GM19238 (cell line): ENCODE measurements around the gene HDAC7.
A peak's percentile ranks its signal among the peaks of the same experiment; 100 is the strongest.

Experiments
- DNase-seq: peaks from one replicate; pipeline ENCODE4 v3.0.0; 2011; ENCODE audit warnings: low spot score; ENCODE audit not compliant: insufficient read length

Gene HDAC7

GRCh38 chr12:47779943-47780504 is 39.7 kb downstream of the HDAC7 start:
- no peak for DNase-seq

DNA sequence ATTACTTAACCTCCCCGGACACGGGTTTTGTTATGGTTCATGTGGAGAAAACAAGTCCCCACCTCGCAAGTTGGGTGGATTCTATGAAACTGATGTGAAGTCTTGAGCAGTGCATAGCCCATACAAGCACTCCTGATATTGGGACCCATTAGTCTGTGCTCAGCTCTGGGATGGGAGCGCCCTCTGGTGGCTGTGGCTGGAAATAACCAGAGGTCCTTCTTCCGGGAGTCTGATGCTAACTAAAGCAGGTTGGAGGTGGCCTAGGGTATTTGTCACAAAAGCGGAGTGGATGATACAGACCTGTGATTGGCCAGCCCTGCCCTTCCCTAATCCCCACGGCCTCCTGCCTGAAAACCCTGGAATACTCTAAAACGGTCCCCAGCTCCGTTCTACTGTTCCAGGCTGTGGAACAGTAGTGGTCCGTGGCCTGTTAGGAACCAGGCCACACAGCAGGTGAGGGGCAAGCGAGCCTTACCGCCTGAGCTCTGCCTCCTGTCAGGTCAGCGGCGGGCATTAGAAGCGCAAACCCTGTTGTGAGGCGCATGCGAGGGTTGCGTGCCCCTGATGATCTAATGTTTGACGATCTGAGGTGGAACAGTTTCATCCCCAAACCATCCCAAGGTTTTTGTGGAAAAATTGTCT is 40.3 kb downstream of the HDAC7 start:
- DNase-seq, result peak; percentile 83

DNA sequence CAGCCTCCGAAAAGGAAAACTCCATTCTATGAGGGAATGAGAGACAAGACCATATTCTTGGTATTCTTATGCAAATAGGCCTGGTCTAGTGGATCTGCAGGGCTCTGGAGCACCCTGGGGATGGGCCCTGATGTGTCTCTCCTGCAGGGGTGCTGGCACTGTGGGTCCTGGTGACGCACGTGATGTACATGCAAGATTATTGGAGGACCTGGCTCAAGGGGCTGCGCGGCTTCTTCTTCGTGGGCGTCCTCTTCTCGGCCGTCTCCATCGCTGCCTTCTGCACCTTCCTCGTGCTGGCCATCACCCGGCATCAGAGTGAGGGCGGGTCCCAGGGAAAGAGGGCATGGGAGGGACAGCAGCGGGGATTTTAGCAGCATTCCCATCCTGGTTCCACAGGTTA is 40.8 kb downstream of the HDAC7 start:
- DNase-seq, result no peak

DNA sequence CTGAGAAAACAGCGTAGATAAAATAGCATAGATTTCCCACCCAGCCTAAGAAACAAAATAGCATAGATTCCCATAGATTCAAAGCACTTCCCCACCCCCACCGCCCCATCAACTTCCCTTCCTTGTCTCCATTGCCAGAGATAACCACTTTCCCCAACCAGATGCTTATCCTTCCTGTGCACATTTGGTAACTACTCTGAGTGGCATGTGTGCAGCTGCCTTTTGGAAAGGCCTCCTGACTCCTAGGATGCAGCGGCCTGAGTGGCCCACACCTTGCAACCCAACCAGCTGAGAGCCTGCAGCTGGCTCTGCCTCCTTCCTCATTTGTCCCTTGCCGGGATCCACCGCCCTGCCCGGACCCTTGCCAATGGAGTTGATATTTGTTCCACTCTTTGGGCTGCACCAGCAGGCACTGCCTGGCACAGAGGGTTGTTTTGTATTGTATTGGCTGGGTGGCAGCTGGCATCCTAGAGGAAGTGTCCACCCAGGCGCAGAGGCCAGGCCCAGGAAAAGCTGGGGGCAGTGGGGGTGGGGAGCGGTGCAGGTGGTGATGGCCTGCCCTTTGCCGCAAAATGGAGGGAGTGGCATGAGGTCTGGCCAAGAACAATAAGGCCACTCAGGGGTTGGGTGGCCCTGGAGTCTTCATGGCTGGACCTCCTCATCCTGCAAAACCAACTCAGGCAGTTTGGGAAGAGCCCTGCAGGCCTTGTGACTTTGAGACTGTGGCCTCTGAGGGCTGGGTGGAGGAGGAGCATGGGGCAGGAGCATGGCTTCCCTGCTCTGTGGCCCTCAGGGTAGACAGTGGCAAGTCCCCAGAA is 41.8 kb downstream of the HDAC7 start:
- no peak for DNase-seq

DNA sequence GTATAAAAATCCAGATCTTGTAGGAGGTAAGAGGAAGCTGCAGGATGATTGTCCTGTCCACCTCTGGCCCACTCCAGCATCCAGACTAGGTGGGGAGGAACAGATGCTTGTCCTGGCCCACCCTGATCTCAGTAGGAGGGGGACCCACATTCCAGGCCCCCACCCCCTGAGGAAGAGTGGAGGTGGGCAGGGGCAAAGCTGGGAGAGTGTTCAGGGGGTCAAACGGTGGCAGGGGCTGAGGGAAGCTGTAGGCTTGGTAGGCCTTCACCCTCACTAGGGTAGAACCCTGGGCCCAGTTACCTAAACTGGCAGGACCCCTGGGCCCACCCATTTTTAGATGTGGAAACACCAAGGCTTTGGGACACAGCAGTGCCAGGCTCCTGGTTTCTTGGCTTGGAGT is 42.6 kb downstream of the HDAC7 start:
- no peak for DNase-seq

DNA sequence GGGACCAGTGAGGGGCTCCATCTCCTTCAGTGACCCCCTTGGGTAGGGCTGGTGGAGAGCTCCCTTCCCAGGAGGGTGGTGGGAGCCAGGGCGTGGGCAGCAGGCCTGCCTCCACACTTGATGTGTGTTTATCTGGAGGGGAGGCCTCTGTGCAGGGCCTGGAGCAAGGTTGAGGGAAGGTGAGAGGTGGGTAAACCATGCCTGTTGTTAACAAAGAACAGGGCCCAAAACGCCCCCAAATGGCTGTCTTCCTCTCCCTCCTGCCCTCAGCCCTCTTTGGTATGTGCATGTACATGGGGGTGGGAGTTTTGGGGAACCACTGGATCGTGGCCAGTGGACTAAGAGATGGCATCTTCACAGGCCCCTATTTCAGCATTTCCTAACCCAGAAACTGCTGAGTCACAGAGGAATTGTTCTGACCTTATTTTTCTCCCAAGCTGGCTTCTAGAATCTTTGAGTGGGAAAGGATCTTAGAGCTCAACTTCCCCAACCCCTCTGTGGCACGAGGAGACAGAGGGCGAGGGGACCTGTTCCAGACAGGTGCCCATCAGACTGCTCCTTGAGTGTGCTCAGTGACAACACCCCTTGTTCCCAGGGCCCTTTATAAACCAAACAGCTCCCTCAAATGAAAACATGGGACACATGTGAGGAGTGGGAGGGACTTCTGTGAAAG is 43.1 kb downstream of the HDAC7 start:
- DNase-seq, result no peak

GRCh38 chr12:47775100-47775911 is 44.4 kb downstream of the HDAC7 start:
- no peak for DNase-seq

GRCh38 chr12:47774663-47775062 is 45.0 kb downstream of the HDAC7 start:
- no peak for DNase-seq

DNA sequence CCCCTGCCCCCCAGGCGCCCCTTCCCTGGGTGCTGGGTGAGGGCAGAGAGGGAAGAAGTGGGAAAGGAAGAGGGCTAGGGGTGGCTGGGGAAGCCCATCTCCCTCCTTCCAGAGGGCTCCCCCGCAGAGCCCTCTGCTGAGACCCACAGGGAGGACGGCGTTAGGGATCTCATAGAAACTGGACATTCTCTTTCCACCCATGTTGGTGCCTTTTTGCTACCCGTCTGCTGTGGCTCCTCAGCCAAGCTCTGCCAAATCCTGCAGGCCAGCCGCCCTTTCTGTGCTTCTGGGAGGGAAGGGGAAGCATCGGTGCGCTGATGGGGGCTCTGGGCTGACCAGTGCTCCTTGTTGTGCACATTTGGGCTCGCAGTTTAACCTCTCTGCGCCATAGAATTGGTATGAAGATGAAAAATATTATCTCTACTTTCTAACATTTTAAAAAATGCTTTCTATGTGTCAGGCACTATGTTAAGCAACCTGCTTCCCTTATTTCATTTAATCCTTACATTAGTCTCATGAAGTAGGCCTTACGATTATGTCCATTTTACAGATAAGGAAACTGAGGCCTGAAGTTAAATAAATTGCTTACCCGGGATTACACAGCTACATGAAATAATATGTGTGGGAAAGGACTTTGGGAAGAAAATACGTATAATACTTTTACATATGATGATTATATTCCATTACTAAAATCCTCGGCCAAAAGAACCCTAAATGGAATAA is 45.7 kb downstream of the HDAC7 start:
- no peak for DNase-seq

DNA sequence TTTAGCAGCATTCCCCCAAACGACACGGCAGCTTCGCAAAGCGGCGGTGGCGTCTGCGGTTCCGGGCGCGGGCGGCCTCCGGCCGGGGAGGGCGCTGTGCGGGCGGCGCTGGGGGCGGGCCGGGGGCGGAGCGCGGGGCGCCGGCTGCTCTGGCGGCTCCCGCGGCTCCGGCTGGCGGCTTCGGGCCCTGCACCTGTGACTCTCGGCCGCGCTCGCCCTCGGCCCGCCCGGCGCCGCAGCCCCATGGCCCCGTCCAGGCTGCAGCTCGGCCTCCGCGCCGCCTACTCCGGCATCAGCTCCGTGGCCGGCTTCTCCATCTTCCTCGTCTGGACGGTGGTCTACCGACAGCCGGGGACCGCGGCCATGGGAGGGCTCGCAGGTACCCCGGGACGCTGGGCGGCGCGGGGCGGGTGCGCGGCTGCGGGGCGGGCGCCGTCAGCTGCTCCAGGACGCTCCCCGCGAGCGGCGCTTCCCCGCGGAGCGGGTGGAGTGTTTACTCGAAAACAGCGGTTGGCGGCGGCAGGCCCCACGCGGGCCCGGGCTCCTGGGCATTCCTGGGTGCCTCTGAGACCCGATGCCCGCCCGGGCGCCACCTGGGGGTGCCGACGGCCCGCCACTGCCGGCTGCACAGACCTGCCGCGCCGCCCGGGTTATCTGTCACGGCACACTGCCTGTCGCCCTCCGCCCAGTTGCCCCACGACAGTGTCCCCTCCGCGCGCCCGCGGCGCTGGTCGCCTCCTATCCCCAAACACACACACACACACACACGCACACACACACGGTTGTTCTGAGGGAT is 46.4 kb downstream of the HDAC7 start, which contains the start of gene SLC48A1:
SLC48A1 (plus strand) TSS at position 177 of the 796 bp plus-strand sequence; CDS start at position 244, 67 bp downstream.
- DNase-seq, result peak; percentile 96

DNA sequence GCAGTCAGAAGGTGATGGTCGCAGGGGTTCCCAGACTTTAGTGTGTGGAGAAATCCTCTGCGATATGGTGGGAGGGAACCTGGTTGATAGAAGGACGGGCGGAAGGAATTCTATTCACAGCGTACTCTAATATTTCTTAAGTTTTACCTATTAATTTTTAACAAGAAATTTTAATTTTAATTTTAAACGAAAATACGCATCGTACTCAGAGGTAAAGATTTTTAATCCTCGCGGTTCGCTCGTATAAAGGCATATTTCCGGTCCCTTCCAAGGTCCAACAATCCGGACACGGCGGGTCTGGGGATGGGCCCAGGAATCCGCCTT is 47.0 kb downstream of the HDAC7 start:
- no peak for DNase-seq

GRCh38 chr12:47772094-47772660 is 47.5 kb downstream of the HDAC7 start:
- no peak for DNase-seq

DNA sequence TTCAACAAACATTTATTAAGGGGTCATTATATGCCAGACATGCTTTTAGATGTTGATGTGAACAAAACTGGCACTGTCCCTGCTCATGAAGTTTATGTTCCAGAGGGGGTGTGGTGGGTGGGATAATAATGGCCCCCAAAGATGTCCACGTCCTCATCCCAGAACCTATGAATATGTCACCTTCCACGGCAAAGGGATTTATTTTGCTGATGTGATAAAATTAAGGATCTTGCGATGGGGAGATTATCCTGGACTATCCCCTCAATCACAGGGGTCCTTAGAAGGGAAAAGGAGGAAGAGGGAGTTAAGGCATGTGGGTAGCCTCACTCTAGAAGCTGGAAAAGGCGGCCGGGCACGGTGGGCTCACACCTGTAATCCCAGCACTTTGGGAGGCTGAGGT is 48.4 kb downstream of the HDAC7 start:
- no peak for DNase-seq

GRCh38 chr12:47770086-47770726 is 49.5 kb downstream of the HDAC7 start:
- DNase-seq, result no peak

- DNase-seq, result no peak
Measured at GRCh38 chr12:47769234-47770085, 50.2 kb downstream of the HDAC7 start.

- DNase-seq, result no peak
Measured at GRCh38 chr12:47768323-47768811, 51.3 kb downstream of the HDAC7 start.

- peak; percentile 54 for DNase-seq
Measured at GRCh38 chr12:47767216-47767724, 52.4 kb downstream of the HDAC7 start.
